ENCODE data around the gene EBF4. TPM values are rescaled to one million over a fixed set of nuclear protein-coding genes. Genes with fewer than 3 reads are reported as not detected.
A peak's percentile ranks its signal among the peaks of the same experiment; 100 is the strongest.

The EBF4 gene
- polyA plus RNA-seq, 3 donors = 0.12 TPM; not detected in 2

DNA sequence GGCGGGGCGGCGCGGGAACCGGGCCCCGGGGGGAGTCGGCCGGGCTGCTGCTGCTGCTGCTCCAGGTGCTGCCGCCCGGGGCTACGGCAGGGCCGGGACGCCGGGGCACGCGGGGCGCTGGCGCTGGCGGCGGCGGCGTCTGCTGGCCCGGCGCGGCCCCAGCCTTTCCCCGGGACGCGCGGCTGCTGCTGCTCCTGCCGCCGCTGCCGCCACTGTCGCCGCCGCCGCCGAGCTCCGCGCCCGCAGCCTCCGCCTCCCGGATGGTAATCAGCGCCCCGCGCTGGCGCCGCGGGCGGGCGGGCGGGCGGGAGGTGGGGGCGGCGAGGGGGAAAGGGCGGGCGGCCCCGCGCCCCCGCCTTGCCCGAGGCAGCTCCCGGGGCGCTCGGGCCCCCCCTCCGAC is 306 bp downstream of the EBF4 start:
- Histone ChIP-seq H3K9ac (ENCODE audit: insufficient read depth, low read length, poor library complexity, severe bottlenecking) (no peak overlapping the region), H4K20me1 (ENCODE audit: insufficient read depth, low read length) (no peaks in the 10 kb centered on the region), H3K4me3 (replicated peaks in 1 of 3; ENCODE audit: low read depth in 2 of 3, low read length in 3 of 3) (no peak overlapping the region), H3K27ac (ENCODE audit: low read depth in 1 of 2, low read length in 2 of 2) (no peak overlapping the region), H2AFZ (ENCODE audit: insufficient read depth, low read depth, low read length, poor library complexity, severe bottlenecking) (no peak overlapping the region), H3K36me3 (replicated peaks in 1 of 2; ENCODE audit: control insufficient read depth in 1 of 2, insufficient read depth in 2 of 2, low read length in 2 of 2) (no peaks in the 10 kb centered on the region), H3K4me2 (replicated peaks; ENCODE audit: extremely low read depth, low read length, poor library complexity, severe bottlenecking) (peak overlapping the region; percentile 65), H3K27me3 (ENCODE audit: control insufficient read depth in 2 of 2, insufficient read depth in 2 of 2, low read length in 2 of 2) (peaks cover 45 to 69% of the 10 kb centered on the region in 2 donors), H3K4me1 (ENCODE audit: control insufficient read depth in 1 of 2, insufficient read depth in 2 of 2, low read length in 2 of 2) (peaks cover 3 to 13% of the 10 kb centered on the region in 2 donors), H3K79me2 (ENCODE audit: insufficient read depth, low read length) (no peaks in the 10 kb centered on the region), H3K9me3 (replicated peaks in 1 of 2; ENCODE audit: control insufficient read depth in 1 of 2, insufficient read depth in 1 of 2, low read length in 2 of 2) (peaks cover 0 to 21% of the 10 kb centered on the region in 2 donors)
- WGBS (ENCODE audit: insufficient coverage) = 0% methylated on average over 35 of the region's 64 CpGs
- H3K36me3 Mint-ChIP-seq = peaks cover 4 to 15% of the 10 kb centered on the region in 2 donors
- TF ChIP-seq CTCF (IDR thresholded peaks at IDR 0.05) = no peak
- no peak for DNase-seq
- intact Hi-C loops (cut with micrococcal nuclease) = no loop called here
- H3K27me3 Mint-ChIP-seq (ENCODE audit: low read depth in 3 of 3) = peaks cover 72 to 89% (median 79%) of the 10 kb centered on the region in 3 donors
- H3K4me1 Mint-ChIP-seq = peaks cover 11% of the 10 kb centered on the region
- H3K4me3 Mint-ChIP-seq = no peak overlapping the region
- H3K27ac Mint-ChIP-seq = no peak overlapping the region
- peaks cover 0 to 20% (median 12%) of the 10 kb centered on the region in 7 donors for H3K9me3 Mint-ChIP-seq

GRCh38 chr20:2693286-2694007 is 867 bp downstream of the EBF4 start:
- peak overlapping the region; percentile 47 for H3K4me2 ChIP-seq (replicated peaks; ENCODE audit: extremely low read depth, low read length, poor library complexity, severe bottlenecking)
- Mint-ChIP-seq H3K9me3 (peaks cover 0 to 20% (median 12%) of the 10 kb centered on the region in 7 donors), H3K4me3 (peak overlapping the region in 1 of 2 donors; percentile 59), H3K27ac (no peak overlapping the region), H3K4me1 (peaks cover 7% of the 10 kb centered on the region), H3K36me3 (peaks cover 4 to 15% of the 10 kb centered on the region in 2 donors), H3K27me3 (ENCODE audit: low read depth in 3 of 3) (peaks cover 68 to 89% (median 75%) of the 10 kb centered on the region in 3 donors)
- no peaks in the 10 kb centered on the region for H4K20me1 ChIP-seq (ENCODE audit: insufficient read depth, low read length)
- peak overlapping the region in 1 of 3 experiments; percentile 38 for H3K4me3 ChIP-seq (replicated peaks in 1 of 3; ENCODE audit: low read depth in 2 of 3, low read length in 3 of 3)
- no peaks in the 10 kb centered on the region for H3K79me2 ChIP-seq (ENCODE audit: insufficient read depth, low read length)
- WGBS (ENCODE audit: insufficient coverage) = 3% methylated on average over 88 of the region's 89 CpGs
- no peak for TF ChIP-seq CTCF (IDR thresholded peaks at IDR 0.05)
- no peaks in the 10 kb centered on the region for H3K36me3 ChIP-seq (replicated peaks in 1 of 2; ENCODE audit: control insufficient read depth in 1 of 2, insufficient read depth in 2 of 2, low read length in 2 of 2)
- intact Hi-C loops (cut with micrococcal nuclease) = no loop called here
- peaks cover 0 to 21% of the 10 kb centered on the region in 2 donors for H3K9me3 ChIP-seq (replicated peaks in 1 of 2; ENCODE audit: control insufficient read depth in 1 of 2, insufficient read depth in 1 of 2, low read length in 2 of 2)
- H3K4me1 ChIP-seq (ENCODE audit: control insufficient read depth in 1 of 2, insufficient read depth in 2 of 2, low read length in 2 of 2) = peaks cover 0 to 12% of the 10 kb centered on the region in 2 donors
- no peak overlapping the region for H3K9ac ChIP-seq (ENCODE audit: insufficient read depth, low read length, poor library complexity, severe bottlenecking)
- DNase-seq = no peak
- peaks cover 45 to 67% of the 10 kb centered on the region in 2 donors for H3K27me3 ChIP-seq (ENCODE audit: control insufficient read depth in 2 of 2, insufficient read depth in 2 of 2, low read length in 2 of 2)
- H3K27ac ChIP-seq (ENCODE audit: low read depth in 1 of 2, low read length in 2 of 2) = no peak overlapping the region
- H2AFZ ChIP-seq (ENCODE audit: insufficient read depth, low read depth, low read length, poor library complexity, severe bottlenecking) = no peak overlapping the region
